ENCODE results near the gene SPTAN1.

The SPTAN1 gene

DNA sequence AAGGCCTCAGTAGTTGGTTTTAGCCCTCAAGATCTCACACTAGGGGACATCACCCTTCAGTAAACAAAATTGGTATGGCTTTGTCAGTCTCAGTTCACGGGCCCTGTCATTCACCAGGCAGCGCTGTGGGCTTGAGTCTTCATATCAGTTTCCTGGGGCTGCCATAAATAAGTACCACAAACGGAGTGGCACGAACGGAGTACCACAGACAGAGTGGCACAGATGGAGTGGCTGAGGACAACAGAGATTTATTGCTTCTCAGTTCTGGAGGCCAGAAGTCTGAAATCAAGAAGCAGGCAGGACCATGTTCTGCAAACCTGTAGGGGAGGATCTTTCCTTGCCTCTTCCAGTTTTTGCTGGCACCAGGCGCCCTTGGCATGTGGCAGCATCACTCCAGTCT is 66.7 kb downstream of the SPTAN1 start:
- Histone ChIP-seq H3K23ac (ENCODE audit: low read depth, low read length, poor library complexity) (no peak overlapping the region), H2BK120ac (ENCODE audit: low read depth, low read length) (no peak overlapping the region), H3K14ac (ENCODE audit: low read length) (no peak overlapping the region), H2AFZ (ENCODE audit: low read length) (no peak overlapping the region), H3K79me1 (ENCODE audit: low read depth, low read length) (no peaks in the 10 kb centered on the region), H3K27me3 (ENCODE audit: control insufficient read depth in 3 of 3, insufficient read depth in 3 of 3, low read depth in 1 of 3, low read length in 3 of 3) (no peaks in the 10 kb centered on the region), H3K9ac (ENCODE audit: low read depth, low read length, poor library complexity) (no peak overlapping the region), H3K9me3 (replicated peaks in 1 of 2; ENCODE audit: control insufficient read depth in 2 of 2, insufficient read depth in 1 of 2, low read depth in 1 of 2, low read length in 2 of 2) (no peaks in the 10 kb centered on the region), H3K4me2 (ENCODE audit: insufficient read depth, low read length, poor library complexity, severe bottlenecking) (no peak overlapping the region), H3K4ac (ENCODE audit: low read length) (no peak overlapping the region), H3K36me3 (replicated peaks in 1 of 2; ENCODE audit: control insufficient read depth in 2 of 2, insufficient read depth in 2 of 2, low read length in 2 of 2) (peaks cover 57 to 98% of the 10 kb centered on the region in 2 donors), H3K18ac (ENCODE audit: low read length) (no peak overlapping the region), H2AK5ac (ENCODE audit: low read depth, low read length) (no peak overlapping the region), H3K27ac (replicated peaks; ENCODE audit: low read length) (no peak overlapping the region), H2BK15ac (ENCODE audit: low read length) (no peak overlapping the region), H2BK12ac (ENCODE audit: low read length) (no peak overlapping the region), H3K4me3 (ENCODE audit: low read length in 2 of 2) (no peak overlapping the region), H3K4me1 (ENCODE audit: control insufficient read depth in 2 of 2, insufficient read depth in 1 of 2, low read depth in 1 of 2, low read length in 2 of 2) (no peaks in the 10 kb centered on the region), H4K8ac (ENCODE audit: low read depth, low read length) (no peak overlapping the region), H2BK5ac (ENCODE audit: low read length) (no peak overlapping the region), H4K91ac (ENCODE audit: low read depth, low read length, poor library complexity) (no peak overlapping the region)
- no peak for DNase-seq (ENCODE audit: low spot score)
- no CpG with 5 or more reads among the region's 6 CpGs for WGBS, 2 donors (ENCODE audit: extremely low coverage in 2 of 2, insufficient read length in 2 of 2, insufficient replicate concordance in 1 of 2)

DNA sequence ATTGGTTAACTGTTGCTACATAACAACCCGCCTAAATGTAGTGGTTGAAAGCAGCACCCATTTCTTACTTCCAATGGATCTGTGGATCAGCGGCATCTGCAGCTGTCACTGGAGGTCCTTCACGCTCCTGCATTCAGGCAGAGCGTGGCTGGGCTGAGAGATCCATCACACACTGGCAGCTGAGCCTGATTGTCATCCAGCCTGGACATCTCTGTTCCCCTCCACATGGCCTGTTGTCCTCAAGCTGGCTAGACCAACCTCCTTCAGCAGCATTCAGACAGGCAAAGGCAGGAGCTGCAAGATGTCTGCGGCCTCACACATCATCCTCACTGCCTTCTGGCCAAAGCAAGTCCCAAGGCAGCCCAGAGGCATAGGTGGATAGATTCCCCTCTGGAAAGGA is 67.4 kb downstream of the SPTAN1 start:
- WGBS, 2 donors (ENCODE audit: extremely low coverage in 2 of 2, insufficient read length in 2 of 2, insufficient replicate concordance in 1 of 2) = no CpG with 5 or more reads among the region's 5 CpGs
- H3K14ac ChIP-seq (ENCODE audit: low read length) = no peak overlapping the region
- no peak overlapping the region for H3K4me2 ChIP-seq (ENCODE audit: insufficient read depth, low read length, poor library complexity, severe bottlenecking)
- H4K8ac ChIP-seq (ENCODE audit: low read depth, low read length) = no peak overlapping the region
- H4K91ac ChIP-seq (ENCODE audit: low read depth, low read length, poor library complexity) = no peak overlapping the region
- H3K79me1 ChIP-seq (ENCODE audit: low read depth, low read length) = no peaks in the 10 kb centered on the region
- no peak overlapping the region for H3K9ac ChIP-seq (ENCODE audit: low read depth, low read length, poor library complexity)
- DNase-seq (ENCODE audit: low spot score) = no peak
- no peak overlapping the region for H2BK5ac ChIP-seq (ENCODE audit: low read length)
- H3K27ac ChIP-seq (replicated peaks; ENCODE audit: low read length) = no peak overlapping the region
- H3K4me3 ChIP-seq (ENCODE audit: low read length in 2 of 2) = peak overlapping the region in 1 of 2 donors; percentile 29
- no peak overlapping the region for H3K18ac ChIP-seq (ENCODE audit: low read length)
- no peak overlapping the region for H3K23ac ChIP-seq (ENCODE audit: low read depth, low read length, poor library complexity)
- H3K27me3 ChIP-seq (ENCODE audit: control insufficient read depth in 3 of 3, insufficient read depth in 3 of 3, low read depth in 1 of 3, low read length in 3 of 3) = no peaks in the 10 kb centered on the region
- no peak overlapping the region for H2BK12ac ChIP-seq (ENCODE audit: low read length)
- H2BK120ac ChIP-seq (ENCODE audit: low read depth, low read length) = no peak overlapping the region
- H3K9me3 ChIP-seq (replicated peaks in 1 of 2; ENCODE audit: control insufficient read depth in 2 of 2, insufficient read depth in 1 of 2, low read depth in 1 of 2, low read length in 2 of 2) = no peaks in the 10 kb centered on the region
- H2AFZ ChIP-seq (ENCODE audit: low read length) = no peak overlapping the region
- H2AK5ac ChIP-seq (ENCODE audit: low read depth, low read length) = no peak overlapping the region
- H3K4me1 ChIP-seq (ENCODE audit: control insufficient read depth in 2 of 2, insufficient read depth in 1 of 2, low read depth in 1 of 2, low read length in 2 of 2) = no peaks in the 10 kb centered on the region
- H2BK15ac ChIP-seq (ENCODE audit: low read length) = no peak overlapping the region
- peaks cover 59 to 98% of the 10 kb centered on the region in 2 donors for H3K36me3 ChIP-seq (replicated peaks in 1 of 2; ENCODE audit: control insufficient read depth in 2 of 2, insufficient read depth in 2 of 2, low read length in 2 of 2)
- H3K4ac ChIP-seq (ENCODE audit: low read length) = no peak overlapping the region

DNA sequence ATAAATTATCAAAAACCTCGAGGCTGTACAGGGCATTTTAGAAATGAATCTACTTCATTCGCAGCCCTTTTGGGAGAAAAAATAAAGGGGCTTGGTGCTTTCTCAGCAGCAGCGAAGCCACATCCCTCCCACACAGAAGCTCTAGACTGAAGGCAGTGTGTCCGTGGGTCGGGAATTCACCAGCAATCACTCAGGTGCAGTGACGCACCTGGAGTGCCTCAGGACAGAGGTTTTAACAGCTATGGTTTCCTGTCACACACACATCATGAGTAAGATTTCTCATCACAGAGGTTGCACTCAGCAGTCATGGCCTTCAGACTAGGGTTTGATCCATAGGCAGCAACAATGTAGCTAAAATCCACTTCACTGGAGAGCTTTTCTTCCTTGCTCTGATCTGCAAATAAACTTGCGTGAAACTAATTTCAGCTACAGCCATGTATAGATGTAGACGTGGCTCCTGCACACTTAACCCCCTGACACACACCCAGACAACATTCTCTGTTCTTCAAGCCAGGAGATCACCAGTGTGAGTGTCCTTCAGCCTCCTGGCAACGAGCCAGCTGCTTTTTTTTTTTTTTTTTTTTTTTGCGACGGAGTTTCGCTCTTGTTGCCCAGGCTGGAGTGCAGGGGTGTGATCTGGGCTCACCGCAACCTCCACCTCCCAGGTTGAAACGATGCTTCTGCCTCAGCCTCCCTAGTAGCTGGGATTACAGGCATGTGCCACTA is 69.5 kb downstream of the SPTAN1 start:
- H3K27me3 ChIP-seq (ENCODE audit: control insufficient read depth in 3 of 3, insufficient read depth in 3 of 3, low read depth in 1 of 3, low read length in 3 of 3) = no peaks in the 10 kb centered on the region
- no peak for DNase-seq (ENCODE audit: low spot score)
- H3K4ac ChIP-seq (ENCODE audit: low read length) = no peak overlapping the region
- H3K4me1 ChIP-seq (ENCODE audit: control insufficient read depth in 2 of 2, insufficient read depth in 1 of 2, low read depth in 1 of 2, low read length in 2 of 2) = no peaks in the 10 kb centered on the region
- H2AFZ ChIP-seq (ENCODE audit: low read length) = no peak overlapping the region
- H4K91ac ChIP-seq (ENCODE audit: low read depth, low read length, poor library complexity) = no peak overlapping the region
- H2BK120ac ChIP-seq (ENCODE audit: low read depth, low read length) = no peak overlapping the region
- H2BK5ac ChIP-seq (ENCODE audit: low read length) = no peak overlapping the region
- H3K23ac ChIP-seq (ENCODE audit: low read depth, low read length, poor library complexity) = no peak overlapping the region
- H4K8ac ChIP-seq (ENCODE audit: low read depth, low read length) = no peak overlapping the region
- no peaks in the 10 kb centered on the region for H3K9me3 ChIP-seq (replicated peaks in 1 of 2; ENCODE audit: control insufficient read depth in 2 of 2, insufficient read depth in 1 of 2, low read depth in 1 of 2, low read length in 2 of 2)
- H3K79me1 ChIP-seq (ENCODE audit: low read depth, low read length) = peaks cover 4% of the 10 kb centered on the region
- H3K4me2 ChIP-seq (ENCODE audit: insufficient read depth, low read length, poor library complexity, severe bottlenecking) = no peak overlapping the region
- no peak overlapping the region for H3K27ac ChIP-seq (replicated peaks; ENCODE audit: low read length)
- H3K14ac ChIP-seq (ENCODE audit: low read length) = no peak overlapping the region
- WGBS, 2 donors (ENCODE audit: extremely low coverage in 2 of 2, insufficient read length in 2 of 2, insufficient replicate concordance in 1 of 2) = no CpG with 5 or more reads among the region's 14 CpGs
- no peak overlapping the region for H2BK15ac ChIP-seq (ENCODE audit: low read length)
- H2AK5ac ChIP-seq (ENCODE audit: low read depth, low read length) = no peak overlapping the region
- peaks cover 68 to 98% of the 10 kb centered on the region in 2 donors for H3K36me3 ChIP-seq (replicated peaks in 1 of 2; ENCODE audit: control insufficient read depth in 2 of 2, insufficient read depth in 2 of 2, low read length in 2 of 2)
- H3K9ac ChIP-seq (ENCODE audit: low read depth, low read length, poor library complexity) = no peak overlapping the region
- no peak overlapping the region for H3K4me3 ChIP-seq (ENCODE audit: low read length in 2 of 2)
- no peak overlapping the region for H2BK12ac ChIP-seq (ENCODE audit: low read length)
- no peak overlapping the region for H3K18ac ChIP-seq (ENCODE audit: low read length)

DNA sequence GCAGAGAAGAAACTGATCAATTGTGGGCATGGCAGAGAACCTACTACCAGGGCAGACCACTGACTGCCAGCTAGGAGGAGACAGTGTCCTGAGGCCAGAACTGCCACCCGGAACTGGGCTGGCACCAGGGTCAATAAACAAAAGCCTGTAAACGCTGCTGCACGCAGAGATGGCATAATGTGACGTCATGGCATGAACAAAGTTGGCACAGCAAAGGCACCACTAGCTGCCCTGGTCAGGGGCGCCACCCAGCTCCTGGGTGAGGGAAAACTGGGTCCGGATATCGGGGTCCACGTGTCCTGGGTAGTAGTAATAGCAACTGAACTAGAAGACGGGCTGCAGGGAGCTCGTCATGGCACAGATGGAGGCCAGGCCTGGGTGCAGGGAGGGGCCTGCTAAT is 72.2 kb downstream of the SPTAN1 start:
- DNase-seq (ENCODE audit: low spot score) = no peak
- Histone ChIP-seq H3K4me3 (ENCODE audit: low read length in 2 of 2) (no peak overlapping the region), H3K27ac (replicated peaks; ENCODE audit: low read length) (no peak overlapping the region), H3K36me3 (replicated peaks in 1 of 2; ENCODE audit: control insufficient read depth in 2 of 2, insufficient read depth in 2 of 2, low read length in 2 of 2) (peaks cover 62 to 98% of the 10 kb centered on the region in 2 donors), H2AK5ac (ENCODE audit: low read depth, low read length) (no peak overlapping the region), H3K79me1 (ENCODE audit: low read depth, low read length) (peaks cover 5% of the 10 kb centered on the region), H3K4me2 (ENCODE audit: insufficient read depth, low read length, poor library complexity, severe bottlenecking) (no peak overlapping the region), H2AFZ (ENCODE audit: low read length) (no peak overlapping the region), H3K4me1 (ENCODE audit: control insufficient read depth in 2 of 2, insufficient read depth in 1 of 2, low read depth in 1 of 2, low read length in 2 of 2) (peaks cover 0 to 2% of the 10 kb centered on the region in 2 donors), H3K9ac (ENCODE audit: low read depth, low read length, poor library complexity) (no peak overlapping the region), H2BK12ac (ENCODE audit: low read length) (no peak overlapping the region), H3K14ac (ENCODE audit: low read length) (no peak overlapping the region), H4K91ac (ENCODE audit: low read depth, low read length, poor library complexity) (no peak overlapping the region), H3K9me3 (replicated peaks in 1 of 2; ENCODE audit: control insufficient read depth in 2 of 2, insufficient read depth in 1 of 2, low read depth in 1 of 2, low read length in 2 of 2) (no peaks in the 10 kb centered on the region), H3K27me3 (ENCODE audit: control insufficient read depth in 3 of 3, insufficient read depth in 3 of 3, low read depth in 1 of 3, low read length in 3 of 3) (no peaks in the 10 kb centered on the region), H4K8ac (ENCODE audit: low read depth, low read length) (no peak overlapping the region), H2BK15ac (ENCODE audit: low read length) (no peak overlapping the region), H3K23ac (ENCODE audit: low read depth, low read length, poor library complexity) (no peak overlapping the region), H2BK5ac (ENCODE audit: low read length) (no peak overlapping the region), H3K18ac (ENCODE audit: low read length) (no peak overlapping the region), H2BK120ac (ENCODE audit: low read depth, low read length) (no peak overlapping the region), H3K4ac (ENCODE audit: low read length) (no peak overlapping the region)
- no CpG with 5 or more reads among the region's 10 CpGs for WGBS, 2 donors (ENCODE audit: extremely low coverage in 2 of 2, insufficient read length in 2 of 2, insufficient replicate concordance in 1 of 2)
